Activated T-cell treated with anti-CD3 and anti-CD28 coated beads for 24 hours (primary cell): ENCODE data around the gene ABCF1.
A peak's percentile ranks its signal among the peaks of the same experiment; 100 is the strongest.

Experiments used
- DNase-seq: peaks from one replicate; pipeline ENCODE4 v3.0.0-alpha.2; 2020; ENCODE audit warnings: low read depth

Gene ABCF1

GRCh38 chr6:30560930-30561329, 10.3 kb upstream of the ABCF1 start:
- no peak for DNase-seq

DNA sequence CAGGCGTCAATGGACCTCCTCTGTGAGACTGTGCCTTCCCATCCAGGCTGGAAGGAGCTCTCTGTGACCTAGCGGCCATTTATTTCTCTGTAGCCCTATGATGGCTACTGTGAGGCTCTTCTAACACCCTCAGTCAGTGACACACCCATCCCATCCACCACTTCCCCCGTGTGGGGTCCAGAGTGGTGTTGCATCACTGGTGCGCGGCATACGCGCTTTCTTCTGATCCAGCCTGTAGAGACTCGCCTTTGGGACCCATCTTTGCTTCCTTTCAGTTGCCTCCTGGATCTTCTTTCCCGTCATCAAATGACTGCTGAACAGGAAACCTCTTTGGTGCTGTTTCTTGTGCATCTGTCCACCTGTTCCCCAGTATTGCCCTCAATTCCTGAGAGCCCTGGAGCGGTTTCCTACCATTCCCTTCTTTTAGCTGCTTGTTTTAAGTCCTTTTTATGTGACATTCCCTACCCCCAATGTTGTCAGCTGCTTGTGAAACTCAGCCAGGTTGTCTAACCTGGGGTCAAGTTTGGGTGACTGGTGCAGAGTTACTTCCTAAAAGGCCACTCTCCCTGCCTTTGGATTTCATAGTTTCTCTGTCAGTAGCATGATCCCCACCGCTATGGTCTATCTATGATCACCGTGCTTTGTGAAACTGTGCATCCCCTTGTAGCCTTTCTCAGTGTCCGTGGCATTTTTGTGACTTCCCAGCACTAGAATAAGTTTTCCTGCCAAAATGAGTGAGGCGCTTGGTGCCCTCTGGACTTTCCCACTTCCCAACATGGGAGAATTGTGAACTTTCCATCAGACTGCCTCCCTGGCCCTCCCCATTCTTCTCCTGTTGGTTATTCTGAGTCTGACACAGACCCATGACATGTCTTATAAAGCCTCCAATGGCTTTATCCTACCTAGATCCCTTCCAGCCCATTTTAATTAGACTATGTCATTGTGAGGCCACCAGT, 8.5 kb upstream of the ABCF1 start:
- DNase-seq = no peak

DNA sequence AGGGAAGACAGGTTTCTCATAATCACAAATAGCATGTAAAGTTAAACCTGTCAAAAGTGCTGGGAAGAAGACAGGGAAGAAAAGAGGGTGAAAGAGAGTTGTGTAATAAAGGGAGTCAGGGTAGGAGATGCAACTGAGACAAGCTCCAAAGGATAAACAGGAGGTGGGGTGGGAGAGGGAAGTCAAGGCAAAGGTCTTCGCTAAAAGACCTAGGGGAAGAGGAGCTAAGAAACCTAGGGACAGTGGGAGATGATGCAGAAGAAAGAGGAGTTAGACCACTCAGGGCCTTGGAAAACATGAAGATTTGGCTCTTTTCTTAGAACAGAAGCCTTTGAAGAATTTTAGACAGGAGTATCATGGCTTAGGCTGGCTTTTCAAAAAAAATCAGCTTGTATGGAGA, 7.1 kb upstream of the ABCF1 start:
- no peak for DNase-seq

GRCh38 chr6:30565772-30566171, 5.5 kb upstream of the ABCF1 start:
- no peak for DNase-seq

DNA sequence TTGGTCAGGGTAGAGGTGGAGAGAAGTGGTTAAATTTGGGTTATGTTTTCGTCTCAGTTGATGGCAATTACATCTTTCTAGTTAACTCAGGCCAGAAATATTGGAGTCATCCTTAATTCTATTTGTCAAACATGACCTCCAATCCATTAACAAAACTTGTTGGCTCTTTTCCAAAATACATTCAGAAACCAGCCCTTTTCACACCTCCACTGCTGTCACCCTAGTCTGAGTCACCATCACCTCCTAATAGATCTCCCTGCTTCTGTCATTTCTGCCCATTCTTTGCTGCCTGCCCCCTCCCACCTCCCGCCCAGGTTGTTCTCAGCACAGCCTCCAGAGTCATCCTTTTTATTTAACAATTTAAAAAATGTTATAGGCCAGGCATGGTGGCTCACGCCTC, 3.0 kb upstream of the ABCF1 start:
- peak; percentile 39 for DNase-seq

- no peak for DNase-seq
Measured at GRCh38 chr6:30570263-30570662, 979 bp upstream of the ABCF1 start.

- DNase-seq = no peak
Measured at GRCh38 chr6:30570740-30571074, 535 bp upstream of the ABCF1 start.

GRCh38 chr6:30571762-30572082, 480 bp downstream of the ABCF1 start:
- no peak for DNase-seq

DNA sequence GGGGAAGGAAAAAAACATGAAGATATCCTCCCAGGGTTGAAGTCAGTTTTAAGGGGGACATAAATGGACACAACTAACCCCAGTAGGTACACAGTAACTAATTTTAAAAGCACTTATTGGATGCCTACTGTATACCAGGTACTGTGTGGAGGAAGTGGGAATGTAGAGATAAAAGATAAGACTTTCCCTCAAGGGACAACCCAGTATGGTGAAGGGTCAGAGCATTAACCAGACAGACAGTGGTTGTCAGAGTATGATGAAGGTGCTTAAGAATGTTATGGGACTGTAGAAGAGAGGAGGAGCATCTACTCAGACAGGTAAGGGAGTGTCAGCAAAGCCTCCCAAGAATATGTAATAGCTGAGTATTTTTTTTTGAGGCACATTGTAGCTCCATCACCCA, 906 bp downstream of the ABCF1 start:
- DNase-seq = no peak

- DNase-seq = no peak
Measured at GRCh38 chr6:30573113-30573512, 1.9 kb downstream of the ABCF1 start.

DNA sequence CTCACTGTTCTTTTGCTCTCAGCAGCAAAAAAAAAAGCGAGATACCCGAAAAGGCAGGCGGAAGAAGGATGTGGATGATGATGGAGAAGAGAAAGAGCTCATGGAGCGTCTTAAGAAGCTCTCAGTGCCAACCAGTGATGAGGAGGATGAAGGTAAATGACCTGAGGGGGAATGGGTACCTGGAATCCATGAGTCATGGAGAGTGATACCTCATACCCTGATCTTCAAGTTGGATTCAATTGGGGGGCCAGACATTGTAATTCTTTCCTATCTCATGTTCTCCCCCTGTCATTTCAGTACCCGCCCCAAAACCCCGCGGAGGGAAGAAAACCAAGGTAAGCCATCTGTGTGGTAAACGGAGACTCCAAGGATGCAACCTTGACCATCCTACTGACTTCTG, 6.8 kb downstream of the ABCF1 start:
- DNase-seq = no peak

DNA sequence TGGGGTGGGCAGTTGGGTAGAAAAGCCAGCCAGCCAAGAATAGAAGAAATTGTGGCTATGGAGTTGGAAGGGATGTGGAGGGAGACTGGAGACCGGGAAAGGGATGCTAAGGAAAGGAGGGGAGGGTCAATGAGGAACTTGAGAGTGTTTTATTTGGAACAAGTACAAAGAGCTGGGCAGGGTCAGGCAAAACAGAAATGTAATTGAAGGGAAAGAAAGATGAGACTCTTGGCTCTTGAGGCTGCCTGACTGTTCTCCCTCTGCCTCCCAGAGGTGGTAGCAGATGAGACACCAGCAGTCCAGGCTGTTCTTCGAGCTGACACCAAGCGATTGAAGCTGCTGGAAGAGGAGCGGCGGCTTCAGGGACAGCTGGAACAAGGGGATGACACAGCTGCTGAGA, 12.7 kb downstream of the ABCF1 start:
- no peak for DNase-seq

DNA sequence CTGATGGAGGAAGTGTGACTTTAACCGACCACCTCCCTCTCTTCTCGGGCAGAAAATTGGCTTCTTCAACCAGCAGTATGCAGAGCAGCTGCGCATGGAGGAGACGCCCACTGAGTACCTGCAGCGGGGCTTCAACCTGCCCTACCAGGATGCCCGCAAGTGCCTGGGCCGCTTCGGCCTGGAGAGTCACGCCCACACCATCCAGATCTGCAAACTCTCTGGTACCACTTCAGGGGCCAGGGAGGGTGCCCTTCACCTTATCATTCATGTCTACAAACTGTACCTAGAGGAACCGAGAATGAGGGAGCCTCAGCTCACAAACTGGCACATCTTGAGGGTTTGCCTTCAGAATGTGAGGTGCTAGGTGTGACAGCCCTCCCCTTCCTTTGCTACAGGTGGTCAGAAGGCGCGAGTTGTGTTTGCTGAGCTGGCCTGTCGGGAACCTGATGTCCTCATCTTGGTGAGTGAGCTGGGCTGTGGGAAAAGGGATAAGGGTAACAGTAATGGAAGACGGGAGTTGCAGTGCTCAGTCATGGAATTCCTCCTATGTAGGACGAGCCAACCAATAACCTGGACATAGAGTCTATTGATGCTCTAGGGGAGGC, 18.6 kb downstream of the ABCF1 start:
- DNase-seq = no peak

GRCh38 chr6:30590509-30590908, 19.3 kb downstream of the ABCF1 start:
- no peak for DNase-seq

GRCh38 chr6:30591008-30591407, 19.8 kb downstream of the ABCF1 start:
- no peak for DNase-seq

GRCh38 chr6:30592287-30592686, 21.0 kb downstream of the ABCF1 start:
- no peak for DNase-seq

DNA sequence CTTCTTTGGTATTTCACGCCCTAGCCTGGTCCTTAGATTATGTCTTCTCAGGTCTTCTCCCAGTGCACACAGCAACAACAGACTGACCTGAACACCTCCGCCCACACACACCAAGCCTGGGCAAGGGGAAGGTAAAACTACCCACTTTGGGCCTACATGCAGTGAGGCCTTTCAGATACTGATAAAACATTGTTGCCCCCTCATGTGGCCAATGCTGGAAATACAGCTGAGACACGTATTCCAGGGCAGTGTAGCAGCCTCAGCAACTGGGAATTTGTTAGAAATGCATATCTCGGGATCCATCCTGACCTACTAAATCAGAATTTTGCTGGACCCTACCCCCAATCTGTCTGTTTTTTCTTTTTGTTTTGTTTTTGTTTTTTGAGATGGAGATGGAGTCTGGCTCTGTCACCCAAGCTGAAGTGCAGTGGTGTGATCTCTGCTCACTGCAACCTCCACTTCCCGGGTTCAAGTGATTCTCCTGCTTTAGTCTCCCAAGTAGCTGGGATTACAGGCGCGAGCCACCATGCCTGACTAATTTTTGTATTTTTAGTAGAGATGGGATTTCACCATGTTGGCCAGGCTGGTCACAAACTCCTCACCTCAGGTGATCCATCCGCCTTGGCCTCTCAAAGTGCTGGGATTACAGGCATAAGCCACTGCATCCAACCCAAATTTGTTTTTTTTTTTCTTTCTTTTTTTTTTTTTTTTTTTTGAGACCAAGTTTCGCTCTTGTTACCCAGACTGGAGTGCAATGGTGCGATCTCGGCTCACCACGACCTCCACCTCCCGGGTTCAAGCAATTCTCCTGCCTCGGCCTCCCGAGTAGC, 26.3 kb downstream of the ABCF1 start:
- DNase-seq = peak; percentile 71

DNA sequence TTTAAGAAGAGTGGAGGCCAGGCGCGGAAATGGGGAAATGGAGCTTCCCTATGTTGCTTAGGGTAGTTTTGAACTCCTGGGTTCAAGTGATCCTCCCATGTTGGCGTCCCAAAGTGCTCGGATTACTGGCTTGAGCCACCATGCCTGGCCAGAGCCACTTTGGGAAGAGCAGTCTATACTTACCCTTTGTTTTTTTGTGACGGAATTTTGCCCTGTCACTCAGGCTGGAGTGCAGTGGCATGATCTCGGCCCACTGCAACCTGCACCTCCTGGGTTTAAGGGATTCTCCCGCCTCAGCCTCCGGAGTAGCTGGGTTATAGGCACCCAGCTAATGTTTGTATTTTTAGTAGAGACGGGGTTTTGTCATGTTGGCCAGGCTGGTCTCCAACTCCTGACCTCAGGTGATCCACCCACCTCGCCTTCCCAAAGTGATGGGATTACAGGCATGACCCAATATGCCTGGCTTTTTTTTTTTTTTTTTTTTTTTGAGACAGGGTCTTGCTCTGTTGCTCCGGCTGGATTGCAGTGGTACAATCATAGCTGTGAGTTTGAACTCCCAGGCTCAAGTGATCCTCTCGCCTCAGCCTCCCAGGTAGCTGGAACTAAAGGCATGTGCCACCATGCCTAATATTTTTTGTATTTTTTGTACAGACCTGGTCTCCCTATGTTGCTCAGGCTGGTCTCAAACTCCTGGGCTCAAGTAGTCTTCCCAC, 27.8 kb downstream of the ABCF1 start:
- DNase-seq = no peak

GRCh38 chr6:30599625-30600324, 28.5 kb downstream of the ABCF1 start:
- DNase-seq = no peak

DNA sequence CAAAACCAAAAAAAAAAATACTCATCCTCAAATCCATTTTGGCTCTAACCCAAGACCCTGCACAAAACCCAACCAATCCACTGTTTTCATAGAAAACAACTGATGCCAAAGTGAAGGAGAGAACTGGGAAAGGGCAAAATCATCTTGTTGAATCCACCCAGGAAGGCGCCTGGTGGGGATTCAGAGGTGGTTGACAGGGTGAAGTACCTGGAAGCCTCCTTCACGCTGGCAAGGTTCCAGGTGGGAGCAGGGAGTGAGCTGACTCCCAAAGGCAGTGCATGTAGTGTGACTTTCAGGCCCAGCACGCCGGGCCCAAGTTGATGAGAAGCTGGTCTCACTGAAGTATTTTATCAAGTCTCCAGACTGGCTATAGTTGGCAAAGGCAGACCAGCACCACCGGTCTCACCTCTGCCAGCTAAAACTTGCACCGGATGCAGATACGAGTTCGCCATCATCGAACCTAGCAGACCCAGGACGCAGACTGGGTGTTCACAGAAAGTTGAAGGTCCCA, 29.3 kb downstream of the ABCF1 start:
- no peak for DNase-seq

DNA sequence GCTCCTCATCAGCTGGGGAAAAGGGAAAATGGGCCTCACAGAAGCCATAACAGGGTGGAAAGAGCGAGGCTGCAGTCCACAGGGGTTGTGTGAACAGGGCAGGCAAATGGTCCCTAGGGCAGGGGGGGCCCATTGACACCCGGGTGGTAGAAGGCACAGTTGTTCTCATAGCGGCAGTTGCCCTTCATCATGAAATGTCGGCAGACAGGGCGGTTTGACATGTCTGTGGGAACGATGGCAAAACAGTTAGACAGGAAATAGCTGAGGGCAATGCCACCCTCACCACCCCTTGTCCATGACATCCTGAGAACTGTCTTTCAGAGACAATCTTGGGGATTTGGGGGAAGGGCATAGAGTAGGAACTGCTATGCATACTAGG, 30.2 kb downstream of the ABCF1 start:
- DNase-seq = no peak
